GM23338 (cell line): ENCODE results near the gene AATF. TPM values are rescaled to one million over a fixed set of nuclear protein-coding genes. Genes with fewer than 3 reads are reported as not detected.

Experiments
- ATAC-seq: fragments of 200-7000 bp; cut with Tn5 transposase; 3 replicates; pipeline ENCODE4 v1.9.1; 2020
- DNase-seq: peaks from one replicate; pipeline ENCODE4 v3.0.0-alpha.2; 2015; ENCODE audit warnings: low spot score
- H2AFZ ChIP-seq: fragments of 200-600 bp; sonication (generic); 2 replicates; pipeline ENCODE4 v1.8.0; 2016; ENCODE audit warnings: antibody characterized with exemption, mild to moderate bottlenecking, moderate library complexity
- H3F3A ChIP-seq: fragments of 200-600 bp; sonication (generic); replicated peaks from 2 replicates; pipeline ENCODE4 v1.8.0; 2017; ENCODE audit warnings: antibody characterized with exemption, mixed run types, low read depth
- H3K27ac ChIP-seq: fragments of 200-600 bp; sonication (generic); 2 replicates; pipeline ENCODE4 v1.6.1; 2016; ENCODE audit warnings: low read depth
- H3K27me3 ChIP-seq: fragments of 200-600 bp; sonication (generic); 2 replicates; pipeline ENCODE4 v1.8.0; 2016; ENCODE audit warnings: mild to moderate bottlenecking, mixed run types, moderate library complexity; ENCODE audit not compliant: insufficient read depth
- H3K36me3 ChIP-seq: fragments of 200-600 bp; sonication (generic); 2 replicates; pipeline ENCODE4 v1.8.0; 2016; ENCODE audit warnings: mild to moderate bottlenecking; ENCODE audit not compliant: insufficient read depth
- H3K4me1 ChIP-seq: fragments of 200-600 bp; sonication (generic); 2 replicates; pipeline ENCODE4 v1.8.0; 2016; ENCODE audit warnings: mild to moderate bottlenecking, moderate library complexity; ENCODE audit not compliant: insufficient read depth
- H3K4me2 ChIP-seq: fragments of 200-600 bp; sonication (generic); 2 replicates; pipeline ENCODE4 v1.7.1; 2017; ENCODE audit warnings: mixed run types
- H3K4me3 ChIP-seq: fragments of 200-600 bp; sonication (generic); 2 replicates; pipeline ENCODE4 v1.6.1; 2016; ENCODE audit warnings: mixed run types
- H3K79me2 ChIP-seq: fragments of 200-600 bp; sonication (generic); replicated peaks from 2 replicates; pipeline ENCODE4 v1.8.0; 2017; ENCODE audit warnings: mild to moderate bottlenecking; ENCODE audit not compliant: insufficient read depth
- H3K9me2 ChIP-seq: fragments of 200-600 bp; sonication (generic); 2 replicates; pipeline ENCODE4 v1.8.0; 2017; ENCODE audit not compliant: insufficient read depth
- H4K20me1 ChIP-seq: fragments of 200-600 bp; sonication (generic); replicated peaks from 2 replicates; pipeline ENCODE4 v1.8.0; 2017; ENCODE audit warnings: mild to moderate bottlenecking; ENCODE audit not compliant: insufficient read depth
- H3K27ac Mint-ChIP-seq: 2 replicates; pipeline ENCODE4 v1.8.0; 2020; ENCODE audit warnings: inconsistent platforms, mild to moderate bottlenecking, moderate library complexity, mixed read lengths
- H3K27me3 Mint-ChIP-seq: 3 replicates; pipeline ENCODE4 v1.8.0; 2022; ENCODE audit warnings: low read depth, mild to moderate bottlenecking, moderate library complexity, mixed read lengths, inconsistent platforms; ENCODE audit not compliant: insufficient read depth, poor library complexity
- H3K36me3 Mint-ChIP-seq: 3 replicates; pipeline ENCODE4 v1.8.0; 2021; ENCODE audit warnings: low read depth, mild to moderate bottlenecking, inconsistent platforms, moderate library complexity, mixed read lengths
- H3K4me1 Mint-ChIP-seq: 3 replicates; pipeline ENCODE4 v1.8.0; 2020; ENCODE audit warnings: mild to moderate bottlenecking, inconsistent platforms, mixed read lengths
- H3K4me3 Mint-ChIP-seq: 3 replicates; pipeline ENCODE4 v1.8.0; 2021; ENCODE audit warnings: moderate library complexity, mild to moderate bottlenecking, inconsistent platforms, mixed read lengths
- H3K9me3 Mint-ChIP-seq: 3 replicates; pipeline ENCODE4 v1.8.0; 2020; ENCODE audit warnings: moderate library complexity, mild to moderate bottlenecking, inconsistent platforms, mixed read lengths
- CREB1 ChIP-seq: fragments of 250-450 bp; sonication (Bioruptor Pico); IDR thresholded peaks from 2 replicates; pipeline ENCODE4 v1.5.0; 2020; ENCODE audit warnings: low read depth, mild to moderate bottlenecking, moderate library complexity
- EZH2 ChIP-seq: fragments of 200-600 bp; sonication (generic); IDR thresholded peaks from one replicate; pipeline ENCODE4 v1.8.0; 2017; ENCODE audit warnings: antibody characterized with exemption, mild to moderate bottlenecking, low read depth; ENCODE audit not compliant: unreplicated experiment
- EZH2phosphoT487 ChIP-seq: fragments of 200-600 bp; sonication (generic); IDR thresholded peaks from one replicate; pipeline ENCODE4 v1.8.1; 2018; ENCODE audit warnings: antibody characterized with exemption; ENCODE audit not compliant: unreplicated experiment
- JUNB ChIP-seq: IDR thresholded peaks from one replicate; pipeline ENCODE4 v1.6.1; 2016; ENCODE audit warnings: antibody characterized with exemption; ENCODE audit not compliant: unreplicated experiment
- NANOG ChIP-seq: IDR thresholded peaks from 2 replicates; pipeline ENCODE4 v1.6.1; 2016; ENCODE audit warnings: antibody characterized with exemption, borderline replicate concordance
- POLR2AphosphoS5 ChIP-seq: IDR thresholded peaks from 2 replicates; pipeline ENCODE4 v1.6.1; 2016; ENCODE audit warnings: antibody characterized with exemption, low read depth
- STAT1 ChIP-seq: IDR thresholded peaks from one replicate; pipeline ENCODE4 v1.6.1; 2016; ENCODE audit warnings: antibody characterized with exemption; ENCODE audit not compliant: unreplicated experiment
- ZNF114 ChIP-seq: fragments of 250-450 bp; sonication (Bioruptor Pico); IDR thresholded peaks from 2 replicates; pipeline ENCODE4 v1.5.0; 2020; ENCODE audit warnings: mild to moderate bottlenecking, moderate library complexity
- ZNF331 ChIP-seq: fragments of 250-450 bp; sonication (Bioruptor Pico); IDR thresholded peaks from 2 replicates; pipeline ENCODE4 v1.5.0; 2020; ENCODE audit warnings: low read depth, mild to moderate bottlenecking, moderate library complexity
- polyA plus RNA-seq: library from polyadenylated mRNA; unstranded; fragments of >200 nt; fragmentation: Nextera tagmentation; extraction: Ambion mirVana; gene quantifications from 2 replicates; pipeline ENCODE4 v1.2.1, GENCODE V29; 2016
- total RNA-seq: library from RNA; depleted of rRNA; stranded (reverse); fragments of >200 nt; shearing (Covaris generic); gene quantifications from 2 replicates; pipeline ENCODE4 v1.2.3, GENCODE V29; 2014
- TF ChIP-seq, protein P1 (sequence below): IDR thresholded peaks from 2 replicates; pipeline ENCODE4 v1.6.1; 2016; ENCODE audit warnings: antibody characterized with exemption
- TF ChIP-seq, protein P2 (sequence below): IDR thresholded peaks from one replicate; pipeline ENCODE4 v1.6.1; 2018; ENCODE audit warnings: antibody characterized with exemption; ENCODE audit not compliant: unreplicated experiment
- TF ChIP-seq, protein P3 (sequence below): fragments of 250-450 bp; sonication (Bioruptor Pico); IDR thresholded peaks from 2 replicates; pipeline ENCODE4 v1.5.0; 2020; ENCODE audit warnings: mild to moderate bottlenecking, moderate library complexity
- TF ChIP-seq, protein P4 (sequence below), 2 experiments: fragments of 200-600 bp in 1 of 2; sonication (generic) in 1 of 2; conservative IDR thresholded peaks; 2 replicates each; pipeline versions ENCODE4 v1.5.1 to v1.6.1; 2016 to 2017; ENCODE audit warnings: antibody characterized with exemption in 2 of 2, low read depth in 2 of 2, mild to moderate bottlenecking in 2 of 2, moderate library complexity in 1 of 2

Gene AATF
- total and polyA plus RNA-seq, 2 experiments from 2014 or later: 40.2 to 71.2 TPM

DNA sequence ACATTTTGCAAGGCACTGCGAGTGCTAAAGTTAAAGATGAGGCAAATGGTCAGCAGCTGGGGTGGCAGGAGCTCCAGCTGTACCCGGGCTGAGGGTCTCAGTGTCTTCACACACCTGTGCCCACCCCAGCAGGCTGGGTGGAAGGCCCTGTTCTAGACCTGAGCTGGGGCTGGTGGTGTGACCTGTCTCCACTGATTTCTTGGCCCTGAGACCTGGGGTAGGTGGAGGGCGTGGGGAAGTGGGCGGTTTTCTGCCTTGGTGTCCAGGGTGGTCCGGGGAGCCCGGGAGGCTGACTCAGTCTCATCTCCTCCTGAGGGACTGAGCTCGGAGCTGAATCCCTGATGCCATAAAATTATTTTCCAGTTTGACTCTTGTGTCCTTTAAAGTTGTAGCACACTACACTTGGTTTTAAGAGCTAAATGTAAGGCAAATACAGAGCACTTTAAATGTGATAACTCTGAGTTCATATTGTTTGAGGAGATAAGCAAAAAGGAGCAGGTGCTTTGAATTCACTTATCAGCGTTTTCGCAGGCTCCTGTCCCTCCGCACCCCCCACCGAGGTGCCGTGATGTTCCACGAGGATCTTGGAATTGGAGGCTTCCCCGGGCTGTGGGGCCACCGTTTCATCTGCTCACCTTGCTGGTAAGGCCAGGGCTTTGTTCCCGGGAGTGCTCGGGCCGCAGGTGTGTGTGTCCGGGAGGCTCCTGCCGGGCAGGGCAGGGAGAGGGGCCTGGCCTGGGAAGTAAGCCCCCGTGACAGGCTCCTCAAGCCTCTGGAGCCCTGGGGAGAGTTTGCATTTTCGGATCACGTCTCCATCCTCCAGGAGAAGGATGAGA is 117.0 kb downstream of the AATF start:
- H3K4me2 ChIP-seq: peak overlapping the region; percentile 68
- peak overlapping the region; percentile 56 for H3K27ac ChIP-seq
- H3K36me3 ChIP-seq: no peaks in the 10 kb centered on the region
- no peaks in the 10 kb centered on the region for H4K20me1 ChIP-seq
- Mint-ChIP-seq H3K4me3 (peak overlapping the region; percentile 52), H3K27me3 (peaks cover 9% of the 10 kb centered on the region), H3K27ac (peak overlapping the region; percentile 91), H3K9me3 (peaks cover 14% of the 10 kb centered on the region; the same call in 2 of the 3 replicates), H3K4me1 (peaks cover 69% of the 10 kb centered on the region), H3K36me3 (peaks cover 16% of the 10 kb centered on the region; the same call in 2 of the 3 replicates)
- peak; percentile 81 for ATAC-seq
- H3F3A ChIP-seq: peaks cover 8% of the 10 kb centered on the region
- H3K4me3 ChIP-seq: peak overlapping the region; percentile 30
- H3K9me2 ChIP-seq: no peaks in the 10 kb centered on the region
- peak overlapping the region; percentile 41; the same call in 1 of the 2 replicates for H2AFZ ChIP-seq
- H3K27me3 ChIP-seq: no peaks in the 10 kb centered on the region; the same call in 1 of the 2 replicates
- no peaks in the 10 kb centered on the region for H3K79me2 ChIP-seq
- peak; percentile 69 for DNase-seq
- H3K4me1 ChIP-seq: peaks cover 68% of the 10 kb centered on the region
- TF ChIP-seq JUNB: no peak
- TF ChIP-seq, protein P1, sequence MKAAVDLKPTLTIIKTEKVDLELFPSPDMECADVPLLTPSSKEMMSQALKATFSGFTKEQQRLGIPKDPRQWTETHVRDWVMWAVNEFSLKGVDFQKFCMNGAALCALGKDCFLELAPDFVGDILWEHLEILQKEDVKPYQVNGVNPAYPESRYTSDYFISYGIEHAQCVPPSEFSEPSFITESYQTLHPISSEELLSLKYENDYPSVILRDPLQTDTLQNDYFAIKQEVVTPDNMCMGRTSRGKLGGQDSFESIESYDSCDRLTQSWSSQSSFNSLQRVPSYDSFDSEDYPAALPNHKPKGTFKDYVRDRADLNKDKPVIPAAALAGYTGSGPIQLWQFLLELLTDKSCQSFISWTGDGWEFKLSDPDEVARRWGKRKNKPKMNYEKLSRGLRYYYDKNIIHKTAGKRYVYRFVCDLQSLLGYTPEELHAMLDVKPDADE: no peak
- TF ChIP-seq CREB1 (CRISPR knock-in tag): no peak
- no peak for TF ChIP-seq ZNF331
- TF ChIP-seq, protein P2, sequence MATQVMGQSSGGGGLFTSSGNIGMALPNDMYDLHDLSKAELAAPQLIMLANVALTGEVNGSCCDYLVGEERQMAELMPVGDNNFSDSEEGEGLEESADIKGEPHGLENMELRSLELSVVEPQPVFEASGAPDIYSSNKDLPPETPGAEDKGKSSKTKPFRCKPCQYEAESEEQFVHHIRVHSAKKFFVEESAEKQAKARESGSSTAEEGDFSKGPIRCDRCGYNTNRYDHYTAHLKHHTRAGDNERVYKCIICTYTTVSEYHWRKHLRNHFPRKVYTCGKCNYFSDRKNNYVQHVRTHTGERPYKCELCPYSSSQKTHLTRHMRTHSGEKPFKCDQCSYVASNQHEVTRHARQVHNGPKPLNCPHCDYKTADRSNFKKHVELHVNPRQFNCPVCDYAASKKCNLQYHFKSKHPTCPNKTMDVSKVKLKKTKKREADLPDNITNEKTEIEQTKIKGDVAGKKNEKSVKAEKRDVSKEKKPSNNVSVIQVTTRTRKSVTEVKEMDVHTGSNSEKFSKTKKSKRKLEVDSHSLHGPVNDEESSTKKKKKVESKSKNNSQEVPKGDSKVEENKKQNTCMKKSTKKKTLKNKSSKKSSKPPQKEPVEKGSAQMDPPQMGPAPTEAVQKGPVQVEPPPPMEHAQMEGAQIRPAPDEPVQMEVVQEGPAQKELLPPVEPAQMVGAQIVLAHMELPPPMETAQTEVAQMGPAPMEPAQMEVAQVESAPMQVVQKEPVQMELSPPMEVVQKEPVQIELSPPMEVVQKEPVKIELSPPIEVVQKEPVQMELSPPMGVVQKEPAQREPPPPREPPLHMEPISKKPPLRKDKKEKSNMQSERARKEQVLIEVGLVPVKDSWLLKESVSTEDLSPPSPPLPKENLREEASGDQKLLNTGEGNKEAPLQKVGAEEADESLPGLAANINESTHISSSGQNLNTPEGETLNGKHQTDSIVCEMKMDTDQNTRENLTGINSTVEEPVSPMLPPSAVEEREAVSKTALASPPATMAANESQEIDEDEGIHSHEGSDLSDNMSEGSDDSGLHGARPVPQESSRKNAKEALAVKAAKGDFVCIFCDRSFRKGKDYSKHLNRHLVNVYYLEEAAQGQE: no peak
- TF ChIP-seq NANOG: no peak
- TF ChIP-seq, protein P3, sequence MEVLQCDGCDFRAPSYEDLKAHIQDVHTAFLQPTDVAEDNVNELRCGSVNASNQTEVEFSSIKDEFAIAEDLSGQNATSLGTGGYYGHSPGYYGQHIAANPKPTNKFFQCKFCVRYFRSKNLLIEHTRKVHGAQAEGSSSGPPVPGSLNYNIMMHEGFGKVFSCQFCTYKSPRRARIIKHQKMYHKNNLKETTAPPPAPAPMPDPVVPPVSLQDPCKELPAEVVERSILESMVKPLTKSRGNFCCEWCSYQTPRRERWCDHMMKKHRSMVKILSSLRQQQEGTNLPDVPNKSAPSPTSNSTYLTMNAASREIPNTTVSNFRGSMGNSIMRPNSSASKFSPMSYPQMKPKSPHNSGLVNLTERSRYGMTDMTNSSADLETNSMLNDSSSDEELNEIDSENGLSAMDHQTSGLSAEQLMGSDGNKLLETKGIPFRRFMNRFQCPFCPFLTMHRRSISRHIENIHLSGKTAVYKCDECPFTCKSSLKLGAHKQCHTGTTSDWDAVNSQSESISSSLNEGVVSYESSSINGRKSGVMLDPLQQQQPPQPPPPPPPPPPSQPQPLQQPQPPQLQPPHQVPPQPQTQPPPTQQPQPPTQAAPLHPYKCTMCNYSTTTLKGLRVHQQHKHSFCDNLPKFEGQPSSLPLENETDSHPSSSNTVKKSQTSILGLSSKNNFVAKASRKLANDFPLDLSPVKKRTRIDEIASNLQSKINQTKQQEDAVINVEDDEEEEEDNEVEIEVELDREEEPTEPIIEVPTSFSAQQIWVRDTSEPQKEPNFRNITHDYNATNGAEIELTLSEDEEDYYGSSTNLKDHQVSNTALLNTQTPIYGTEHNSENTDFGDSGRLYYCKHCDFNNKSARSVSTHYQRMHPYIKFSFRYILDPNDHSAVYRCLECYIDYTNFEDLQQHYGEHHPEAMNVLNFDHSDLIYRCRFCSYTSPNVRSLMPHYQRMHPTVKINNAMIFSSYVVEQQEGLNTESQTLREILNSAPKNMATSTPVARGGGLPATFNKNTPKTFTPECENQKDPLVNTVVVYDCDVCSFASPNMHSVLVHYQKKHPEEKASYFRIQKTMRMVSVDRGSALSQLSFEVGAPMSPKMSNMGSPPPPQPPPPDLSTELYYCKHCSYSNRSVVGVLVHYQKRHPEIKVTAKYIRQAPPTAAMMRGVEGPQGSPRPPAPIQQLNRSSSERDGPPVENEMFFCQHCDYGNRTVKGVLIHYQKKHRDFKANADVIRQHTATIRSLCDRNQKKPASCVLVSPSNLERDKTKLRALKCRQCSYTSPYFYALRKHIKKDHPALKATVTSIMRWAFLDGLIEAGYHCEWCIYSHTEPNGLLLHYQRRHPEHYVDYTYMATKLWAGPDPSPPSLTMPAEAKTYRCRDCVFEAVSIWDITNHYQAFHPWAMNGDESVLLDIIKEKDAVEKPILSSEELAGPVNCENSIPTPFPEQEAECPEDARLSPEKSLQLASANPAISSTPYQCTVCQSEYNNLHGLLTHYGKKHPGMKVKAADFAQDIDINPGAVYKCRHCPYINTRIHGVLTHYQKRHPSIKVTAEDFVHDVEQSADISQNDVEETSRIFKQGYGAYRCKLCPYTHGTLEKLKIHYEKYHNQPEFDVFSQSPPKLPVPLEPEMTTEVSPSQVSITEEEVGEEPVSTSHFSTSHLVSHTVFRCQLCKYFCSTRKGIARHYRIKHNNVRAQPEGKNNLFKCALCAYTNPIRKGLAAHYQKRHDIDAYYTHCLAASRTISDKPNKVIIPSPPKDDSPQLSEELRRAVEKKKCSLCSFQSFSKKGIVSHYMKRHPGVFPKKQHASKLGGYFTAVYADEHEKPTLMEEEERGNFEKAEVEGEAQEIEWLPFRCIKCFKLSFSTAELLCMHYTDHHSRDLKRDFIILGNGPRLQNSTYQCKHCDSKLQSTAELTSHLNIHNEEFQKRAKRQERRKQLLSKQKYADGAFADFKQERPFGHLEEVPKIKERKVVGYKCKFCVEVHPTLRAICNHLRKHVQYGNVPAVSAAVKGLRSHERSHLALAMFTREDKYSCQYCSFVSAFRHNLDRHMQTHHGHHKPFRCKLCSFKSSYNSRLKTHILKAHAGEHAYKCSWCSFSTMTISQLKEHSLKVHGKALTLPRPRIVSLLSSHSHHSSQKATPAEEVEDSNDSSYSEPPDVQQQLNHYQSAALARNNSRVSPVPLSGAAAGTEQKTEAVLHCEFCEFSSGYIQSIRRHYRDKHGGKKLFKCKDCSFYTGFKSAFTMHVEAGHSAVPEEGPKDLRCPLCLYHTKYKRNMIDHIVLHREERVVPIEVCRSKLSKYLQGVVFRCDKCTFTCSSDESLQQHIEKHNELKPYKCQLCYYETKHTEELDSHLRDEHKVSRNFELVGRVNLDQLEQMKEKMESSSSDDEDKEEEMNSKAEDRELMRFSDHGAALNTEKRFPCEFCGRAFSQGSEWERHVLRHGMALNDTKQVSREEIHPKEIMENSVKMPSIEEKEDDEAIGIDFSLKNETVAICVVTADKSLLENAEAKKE (CRISPR knock-in tag): no peak
- no peak for TF ChIP-seq STAT1
- no peak for TF ChIP-seq EZH2
- TF ChIP-seq, protein P4, sequence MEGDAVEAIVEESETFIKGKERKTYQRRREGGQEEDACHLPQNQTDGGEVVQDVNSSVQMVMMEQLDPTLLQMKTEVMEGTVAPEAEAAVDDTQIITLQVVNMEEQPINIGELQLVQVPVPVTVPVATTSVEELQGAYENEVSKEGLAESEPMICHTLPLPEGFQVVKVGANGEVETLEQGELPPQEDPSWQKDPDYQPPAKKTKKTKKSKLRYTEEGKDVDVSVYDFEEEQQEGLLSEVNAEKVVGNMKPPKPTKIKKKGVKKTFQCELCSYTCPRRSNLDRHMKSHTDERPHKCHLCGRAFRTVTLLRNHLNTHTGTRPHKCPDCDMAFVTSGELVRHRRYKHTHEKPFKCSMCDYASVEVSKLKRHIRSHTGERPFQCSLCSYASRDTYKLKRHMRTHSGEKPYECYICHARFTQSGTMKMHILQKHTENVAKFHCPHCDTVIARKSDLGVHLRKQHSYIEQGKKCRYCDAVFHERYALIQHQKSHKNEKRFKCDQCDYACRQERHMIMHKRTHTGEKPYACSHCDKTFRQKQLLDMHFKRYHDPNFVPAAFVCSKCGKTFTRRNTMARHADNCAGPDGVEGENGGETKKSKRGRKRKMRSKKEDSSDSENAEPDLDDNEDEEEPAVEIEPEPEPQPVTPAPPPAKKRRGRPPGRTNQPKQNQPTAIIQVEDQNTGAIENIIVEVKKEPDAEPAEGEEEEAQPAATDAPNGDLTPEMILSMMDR (conservative IDR thresholded peaks at IDR 0.05; ENCODE audit: low read depth in 2 of 2): no peak
- TF ChIP-seq POLR2AphosphoS5: no peak
- no peak for TF ChIP-seq ZNF114 (CRISPR knock-in tag)
- TF ChIP-seq EZH2phosphoT487: no peak
